Tibial nerve (tissue), 4 donors: ENCODE measurements around the gene TAAR6.

Experiments
- EP300 ChIP-seq, 2 donors: sonication (generic); formaldehyde crosslinking; IDR thresholded peaks; one replicate each; pipeline ENCODE4 v1.6.1; 2017; ENCODE audit warnings: antibody characterized with exemption in 2 of 2, mild to moderate bottlenecking in 1 of 2
- POLR2A ChIP-seq, 2 donors: fragments of 450-650 bp; IDR thresholded peaks; one replicate each; pipeline ENCODE4 v1.6.1; 2017; ENCODE audit warnings: antibody characterized with exemption in 2 of 2, mild to moderate bottlenecking in 2 of 2, moderate library complexity in 2 of 2
- TF ChIP-seq, protein P1 (sequence below), 5 experiments: fragments of 200-600 bp in 3 of 5; fragments of 450-650 bp in 2 of 5; sonication (generic) in 3 of 5; IDR thresholded peaks; one replicate each; pipeline ENCODE4 v1.5.1; 2016 to 2019; ENCODE audit warnings: antibody characterized with exemption in 5 of 5, mild to moderate bottlenecking in 3 of 5, moderate library complexity in 2 of 5

GRCh38 chr6:132571774-132572173 is 1.7 kb downstream of the TAAR6 start:
- TF ChIP-seq POLR2A (IDR thresholded peaks at IDR 0.05) (no peak), EP300 (IDR thresholded peaks at IDR 0.05) (no peak)
- TF ChIP-seq, protein P1, sequence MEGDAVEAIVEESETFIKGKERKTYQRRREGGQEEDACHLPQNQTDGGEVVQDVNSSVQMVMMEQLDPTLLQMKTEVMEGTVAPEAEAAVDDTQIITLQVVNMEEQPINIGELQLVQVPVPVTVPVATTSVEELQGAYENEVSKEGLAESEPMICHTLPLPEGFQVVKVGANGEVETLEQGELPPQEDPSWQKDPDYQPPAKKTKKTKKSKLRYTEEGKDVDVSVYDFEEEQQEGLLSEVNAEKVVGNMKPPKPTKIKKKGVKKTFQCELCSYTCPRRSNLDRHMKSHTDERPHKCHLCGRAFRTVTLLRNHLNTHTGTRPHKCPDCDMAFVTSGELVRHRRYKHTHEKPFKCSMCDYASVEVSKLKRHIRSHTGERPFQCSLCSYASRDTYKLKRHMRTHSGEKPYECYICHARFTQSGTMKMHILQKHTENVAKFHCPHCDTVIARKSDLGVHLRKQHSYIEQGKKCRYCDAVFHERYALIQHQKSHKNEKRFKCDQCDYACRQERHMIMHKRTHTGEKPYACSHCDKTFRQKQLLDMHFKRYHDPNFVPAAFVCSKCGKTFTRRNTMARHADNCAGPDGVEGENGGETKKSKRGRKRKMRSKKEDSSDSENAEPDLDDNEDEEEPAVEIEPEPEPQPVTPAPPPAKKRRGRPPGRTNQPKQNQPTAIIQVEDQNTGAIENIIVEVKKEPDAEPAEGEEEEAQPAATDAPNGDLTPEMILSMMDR (IDR thresholded peaks at IDR 0.05), result no peak
